Hepatocyte (in vitro differentiated cells): Measurements from ENCODE around the gene CKAP5. TPM values are rescaled to one million over a fixed set of nuclear protein-coding genes. Genes with fewer than 3 reads are reported as not detected.

Source experiments
- DNase-seq: peaks from one replicate; pipeline ENCODE4 v3.0.0-alpha.2; 2016; ENCODE audit warnings: low spot score
- H2AFZ ChIP-seq: fragments of 200-600 bp; sonication (generic); 2 replicates; pipeline ENCODE4 v1.6.0; 2016; ENCODE audit warnings: antibody characterized with exemption, mild to moderate bottlenecking
- H3K27ac ChIP-seq: fragments of 200-600 bp; sonication (generic); 2 replicates; pipeline ENCODE4 v1.5.1; 2016; ENCODE audit warnings: mild to moderate bottlenecking
- H3K27me3 ChIP-seq: fragments of 200-600 bp; sonication (generic); 2 replicates; pipeline ENCODE4 v1.6.1; 2016
- H3K36me3 ChIP-seq: fragments of 200-600 bp; sonication (generic); replicated peaks from 2 replicates; pipeline ENCODE4 v1.5.1; 2016; ENCODE audit warnings: low read depth; ENCODE audit not compliant: insufficient read depth
- H3K4me1 ChIP-seq: fragments of 200-600 bp; sonication (generic); 2 replicates; pipeline ENCODE4 v1.5.1; 2016; ENCODE audit warnings: mild to moderate bottlenecking, moderate library complexity; ENCODE audit not compliant: insufficient read depth
- H3K4me2 ChIP-seq: fragments of 200-600 bp; sonication (generic); 2 replicates; pipeline ENCODE4 v1.6.0; 2016
- H3K4me3 ChIP-seq: fragments of 200-600 bp; sonication (generic); 2 replicates; pipeline ENCODE4 v1.5.1; 2016; ENCODE audit warnings: mild to moderate bottlenecking
- H3K79me2 ChIP-seq: fragments of 200-600 bp; sonication (generic); 2 replicates; pipeline ENCODE4 v1.6.0; 2017; ENCODE audit warnings: mild to moderate bottlenecking
- H3K9me2 ChIP-seq: fragments of 200-600 bp; sonication (generic); replicated peaks from 2 replicates; pipeline ENCODE4 v1.6.0; 2017; ENCODE audit warnings: mild to moderate bottlenecking; ENCODE audit not compliant: insufficient read depth
- H3K9me3 ChIP-seq: fragments of 200-600 bp; sonication (generic); 2 replicates; pipeline ENCODE4 v1.5.1; 2016; ENCODE audit warnings: low read depth, mild to moderate bottlenecking
- H4K20me1 ChIP-seq: fragments of 200-600 bp; sonication (generic); 2 replicates; pipeline ENCODE4 v1.6.0; 2016; ENCODE audit warnings: mild to moderate bottlenecking; ENCODE audit not compliant: insufficient read depth, poor library complexity, severe bottlenecking
- CTCF ChIP-seq: fragments of 200-600 bp; sonication (generic); IDR thresholded peaks from 2 replicates; pipeline ENCODE4 v1.5.1; 2016; ENCODE audit warnings: antibody characterized with exemption, mild to moderate bottlenecking; ENCODE audit not compliant: poor library complexity
- EZH2 ChIP-seq: fragments of 200-600 bp; sonication (generic); IDR thresholded peaks from 2 replicates; pipeline ENCODE4 v1.6.1; 2016; ENCODE audit warnings: antibody characterized with exemption, mild to moderate bottlenecking, borderline replicate concordance
- EZH2phosphoT487 ChIP-seq: fragments of 200-600 bp; sonication (generic); IDR thresholded peaks from one replicate; pipeline ENCODE4 v1.6.1; 2018; ENCODE audit warnings: antibody characterized with exemption, mild to moderate bottlenecking, low read depth, moderate library complexity; ENCODE audit not compliant: unreplicated experiment, severe bottlenecking
- WGBS: methylation state at CpG from one replicate; pipeline ENCODE4 v1.1.6; 2016; ENCODE audit warnings: low lambda C conversion rate; ENCODE audit errors: missing lambda C conversion rate; 5-methylcytosine and 5-hydroxymethylcytosine counted together
- polyA plus RNA-seq: library from polyadenylated mRNA; unstranded; fragments of >200 nt; fragmentation: Nextera tagmentation; extraction: Ambion mirVana; gene quantifications from 2 replicates; pipeline ENCODE4 v1.2.1, GENCODE V29; 2016
- total RNA-seq: library from RNA; depleted of rRNA; stranded (reverse); fragments of >200 nt; gene quantifications from 2 replicates; pipeline ENCODE4 v1.2.3, GENCODE V29; 2014

Gene CKAP5
- total and polyA plus RNA-seq, 2 experiments from 2014 or later = 23.7 to 53.3 TPM

DNA sequence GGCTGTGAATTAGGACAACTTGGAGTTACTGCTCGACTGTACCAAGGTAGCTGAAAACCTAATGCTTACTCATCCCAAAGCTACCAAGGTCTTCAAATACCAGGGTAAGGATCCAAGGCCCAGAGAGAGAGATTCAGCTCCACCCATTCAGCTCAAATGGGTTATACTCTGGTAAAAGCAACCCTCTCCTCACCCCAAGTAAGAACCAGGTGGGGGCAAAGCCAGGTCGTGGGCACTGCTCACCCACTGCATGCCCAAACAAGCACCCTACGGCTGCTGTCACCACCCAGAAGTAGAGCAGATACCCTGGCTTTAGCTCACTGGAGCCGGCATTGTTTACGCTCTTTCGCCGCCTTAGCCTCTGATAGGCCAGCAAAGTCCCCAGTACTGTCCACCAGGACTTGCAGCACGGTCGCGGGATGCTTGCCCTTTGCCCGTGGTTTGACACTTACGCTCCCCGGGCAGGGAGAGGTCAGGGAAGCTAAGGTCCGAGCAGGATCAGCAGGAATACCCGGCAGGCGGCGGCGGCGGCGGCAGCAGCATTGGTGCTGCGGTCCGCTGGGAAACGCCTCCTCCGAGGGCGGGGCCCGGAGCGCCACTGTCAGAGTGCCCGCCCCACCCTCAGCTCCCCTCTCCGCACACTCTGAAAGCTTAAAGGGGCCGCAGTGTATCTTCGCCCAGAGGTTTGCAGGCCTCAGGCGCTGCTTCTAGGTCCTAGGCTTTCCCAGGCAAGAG is 19.6 kb downstream of the CKAP5 start:
- Histone ChIP-seq H3K4me2 (peak overlapping the region; percentile 91), H3K27me3 (no peaks in the 10 kb centered on the region), H3K27ac (peak overlapping the region; percentile 56), H3K79me2 (peaks cover 98% of the 10 kb centered on the region), H3K4me1 (peaks cover 12% of the 10 kb centered on the region), H3K9me3 (no peaks in the 10 kb centered on the region), H3K4me3 (peak overlapping the region; percentile 93), H3K9me2 (no peaks in the 10 kb centered on the region), H2AFZ (peak overlapping the region; percentile 70), H3K36me3 (no peaks in the 10 kb centered on the region), H4K20me1 (peaks cover 22% of the 10 kb centered on the region)
- peak; percentile 91 for DNase-seq
- under 1% methylated on average over 30 of the region's 32 CpGs for WGBS
- TF ChIP-seq EZH2phosphoT487 (no peak), CTCF (no peak), EZH2 (no peak)

GRCh38 chr11:46808799-46809431 is 37.2 kb downstream of the CKAP5 start:
- Histone ChIP-seq H3K4me1 (no peaks in the 10 kb centered on the region), H3K4me2 (no peak overlapping the region), H3K79me2 (peaks cover 9% of the 10 kb centered on the region), H2AFZ (no peak overlapping the region), H3K27me3 (no peaks in the 10 kb centered on the region), H3K27ac (no peak overlapping the region), H4K20me1 (no peaks in the 10 kb centered on the region), H3K9me3 (no peaks in the 10 kb centered on the region), H3K36me3 (no peaks in the 10 kb centered on the region), H3K4me3 (no peak overlapping the region), H3K9me2 (no peaks in the 10 kb centered on the region)
- peak; percentile 18 for DNase-seq
- TF ChIP-seq EZH2phosphoT487 (no peak), CTCF (peak; percentile 36), EZH2 (no peak)
- WGBS = 80% methylated on average over 3 of the region's 3 CpGs

- no peaks in the 10 kb centered on the region for H3K79me2 ChIP-seq
- no peaks in the 10 kb centered on the region for H3K36me3 ChIP-seq
- no peak for DNase-seq
- no peaks in the 10 kb centered on the region for H4K20me1 ChIP-seq
- no peak overlapping the region for H3K4me2 ChIP-seq
- H3K4me1 ChIP-seq = no peaks in the 10 kb centered on the region
- TF ChIP-seq EZH2phosphoT487 (no peak), CTCF (no peak), EZH2 (no peak)
- no peaks in the 10 kb centered on the region for H3K27me3 ChIP-seq
- no peak overlapping the region for H3K4me3 ChIP-seq
- H3K9me3 ChIP-seq = no peaks in the 10 kb centered on the region
- no peak overlapping the region for H2AFZ ChIP-seq
- no peak overlapping the region for H3K27ac ChIP-seq
- 96% methylated on average over 7 of the region's 7 CpGs for WGBS
- no peaks in the 10 kb centered on the region for H3K9me2 ChIP-seq
These were observed 44.2 kb downstream of the CKAP5 start for GRCh38 chr11:46801694-46802470.
